ENCODE results near the gene LST1. TPM values are rescaled to one million over a fixed set of nuclear protein-coding genes. Genes with fewer than 3 reads are reported as not detected.

The LST1 gene
- total and polyA plus RNA-seq, 2 of the 8 experiments (the other 6 are each of a cell fraction or from before 2014, with no cell fraction given), result not detected

DNA sequence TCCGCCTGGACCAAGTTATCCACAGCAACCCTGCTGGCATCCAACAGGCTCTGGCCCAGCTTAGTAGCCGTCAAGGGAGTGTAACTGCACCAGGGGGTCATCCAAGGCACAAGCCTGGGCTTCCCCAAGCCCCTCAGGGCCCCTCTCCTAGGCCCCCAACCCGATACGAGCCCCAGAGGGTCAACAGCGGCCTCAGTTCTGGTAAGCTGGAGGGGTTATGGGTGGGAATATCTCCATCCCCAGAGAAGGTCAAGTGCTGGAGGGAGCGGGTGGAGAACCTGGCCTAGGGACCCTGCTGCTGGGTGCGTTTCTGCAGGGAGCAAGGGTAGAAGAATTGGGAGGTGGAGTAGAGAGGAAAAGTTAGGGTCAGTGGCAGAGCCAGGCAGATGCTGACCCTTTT is 47.4 kb downstream of the LST1 start:
- DNase-seq (ENCODE audit: low read depth in 1 of 2, low spot score in 2 of 2) (no peak), FAIRE-seq (no peak)
- H3K4me1 ChIP-seq (replicated peaks in 1 of 4; ENCODE audit: control insufficient read depth in 3 of 4, insufficient read depth in 4 of 4, low read length in 3 of 4), result no peaks in the 10 kb centered on the region
- no peak overlapping the region for H2BK15ac ChIP-seq (ENCODE audit: low read length)
- ChIA-PET CTCF (ENCODE audit: partially characterized antibody) (interaction anchor here (1.8 to 3.0 kb wide), 2 partner anchors 11 to 18 kb away, joined by 10 to 11 read pairs; partner anchors contain the start of gene BAG6), POLR2A (ENCODE audit: partially characterized antibody) (interaction anchor here (0.8 to 34.9 kb wide), 4 partner anchors 8 to 98 kb away, joined by 3 to 883 read pairs (median 376); partner anchors contain the start of genes APOM, BAG6, C6orf47 and CSNK2B)
- no peak overlapping the region for H2BK20ac ChIP-seq (ENCODE audit: low read length)
- no peak overlapping the region for H3K18ac ChIP-seq (ENCODE audit: extremely low read depth, low read length)
- no peaks in the 10 kb centered on the region for H3K9me3 ChIP-seq (ENCODE audit: insufficient read depth in 2 of 2, low read depth in 1 of 2, low read length in 1 of 2)
- no peak overlapping the region for H2AK5ac ChIP-seq (ENCODE audit: low read depth, low read length)
- H3K4me3 ChIP-seq (ENCODE audit: extremely low read depth in 1 of 4, insufficient read depth in 2 of 4, low read depth in 3 of 4, low read length in 4 of 4), result no peak overlapping the region
- H3K27me3 ChIP-seq (replicated peaks in 1 of 4; ENCODE audit: control insufficient read depth in 3 of 4, extremely low read depth in 1 of 4, insufficient read depth in 3 of 4, low read length in 3 of 4), result no peaks in the 10 kb centered on the region
- H3K4ac ChIP-seq (replicated peaks; ENCODE audit: insufficient read length, low read depth, low read length), result no peak overlapping the region
- H3K9ac ChIP-seq (replicated peaks in 1 of 4; ENCODE audit: extremely low read depth in 1 of 4, low read depth in 3 of 4, low read length in 3 of 4), result no peak overlapping the region
- H2AFZ ChIP-seq (ENCODE audit: low read length), result no peak overlapping the region
- no peak overlapping the region for H4K5ac ChIP-seq (ENCODE audit: insufficient read length, low read depth, low read length)
- no peak overlapping the region for H3K23ac ChIP-seq (ENCODE audit: insufficient read length)
- no peak overlapping the region for H4K91ac ChIP-seq (replicated peaks; ENCODE audit: insufficient read length, low read length)
- H3K36me3 ChIP-seq (ENCODE audit: control insufficient read depth in 2 of 4, insufficient read depth in 4 of 4, low read length in 3 of 4), result peaks cover 70 to 98% (median 91%) of the 10 kb centered on the region in 4 experiments
- H3K56ac ChIP-seq (replicated peaks; ENCODE audit: insufficient read length, low read depth, low read length), result no peak overlapping the region
- H3K79me1 ChIP-seq (ENCODE audit: low read depth, low read length), result peaks cover 9% of the 10 kb centered on the region; the same call in 1 of the 2 replicates
- H2BK120ac ChIP-seq (replicated peaks; ENCODE audit: low read depth, low read length), result no peak overlapping the region
- peak overlapping the region; percentile 26; the same call in 1 of the 2 replicates for H4K8ac ChIP-seq (ENCODE audit: extremely low read depth, insufficient read depth, low read length)
- H4K20me1 ChIP-seq (replicated peaks in 1 of 2; ENCODE audit: control insufficient read depth in 1 of 2, insufficient read depth in 2 of 2, low read length in 2 of 2), result peaks cover 16 to 22% of the 10 kb centered on the region in 2 experiments
- H3K14ac ChIP-seq (ENCODE audit: insufficient read length), result no peak overlapping the region
- no peak overlapping the region for H3K4me2 ChIP-seq (ENCODE audit: insufficient read depth in 1 of 2, low read depth in 2 of 2, low read length in 2 of 2)
- no peaks in the 10 kb centered on the region; a peak in 1 of 4 replicates for H3K79me2 ChIP-seq (ENCODE audit: control insufficient read depth in 1 of 2, insufficient read depth in 2 of 2, low read length in 2 of 2)
- no peak overlapping the region for H2BK5ac ChIP-seq (ENCODE audit: low read depth, low read length)
- no peak overlapping the region for H2BK12ac ChIP-seq (ENCODE audit: low read depth, low read length)
- no peaks in the 10 kb centered on the region for H3K23me2 ChIP-seq (ENCODE audit: low read depth, low read length)
- no peak overlapping the region for H3K27ac ChIP-seq (ENCODE audit: low read depth, low read length)
- 91% methylated on average over 7 of the region's 7 CpGs; no CpG with 5 or more reads in 1 of the 2 experiments for WGBS, 2 experiments (ENCODE audit: extremely low coverage in 1 of 2, insufficient coverage in 1 of 2, insufficient read length in 1 of 2, insufficient replicate concordance in 2 of 2, low coverage in 1 of 2, low lambda C conversion rate in 2 of 2, missing lambda C conversion rate in 1 of 2)
- TF ChIP-seq NANOG (IDR thresholded peaks at IDR 0.05; ENCODE audit: insufficient read depth, low read depth, low read length, poor library complexity, severe bottlenecking), result no peak
- TF ChIP-seq YY1 (IDR thresholded peaks at IDR 0.05; ENCODE audit: low read depth, low read length), result no peak
- no peak for TF ChIP-seq ATF3 (IDR thresholded peaks at IDR 0.05; ENCODE audit: insufficient read depth, low read depth, low read length)
- TF ChIP-seq SIN3A (conservative IDR thresholded peaks at IDR 0.05 in 1 of 2, IDR thresholded peaks at IDR 0.05 in 1 of 2; ENCODE audit: low read depth in 1 of 2, low read length in 2 of 2), result no peak
- TF ChIP-seq EP300 (IDR thresholded peaks at IDR 0.05; ENCODE audit: borderline replicate concordance in 1 of 2, low read depth in 2 of 2, low read length in 2 of 2), result no peak
- TF ChIP-seq SAP30 (IDR thresholded peaks at IDR 0.05; ENCODE audit: insufficient read depth, insufficient replicate concordance, low read length), result no peak
- TF ChIP-seq POLR2AphosphoS5 (IDR thresholded peaks at IDR 0.05; ENCODE audit: low read depth, low read length), result no peak
